ELR (cell line): Measurements from ENCODE around the gene FGD5.
A peak's percentile ranks its signal among the peaks of the same experiment; 100 is the strongest.

Experiments used
- DNase-seq: peaks from one replicate; pipeline ENCODE4 v3.0.0-alpha.2; 2015; ENCODE audit warnings: low read depth

FGD5 gene

DNA sequence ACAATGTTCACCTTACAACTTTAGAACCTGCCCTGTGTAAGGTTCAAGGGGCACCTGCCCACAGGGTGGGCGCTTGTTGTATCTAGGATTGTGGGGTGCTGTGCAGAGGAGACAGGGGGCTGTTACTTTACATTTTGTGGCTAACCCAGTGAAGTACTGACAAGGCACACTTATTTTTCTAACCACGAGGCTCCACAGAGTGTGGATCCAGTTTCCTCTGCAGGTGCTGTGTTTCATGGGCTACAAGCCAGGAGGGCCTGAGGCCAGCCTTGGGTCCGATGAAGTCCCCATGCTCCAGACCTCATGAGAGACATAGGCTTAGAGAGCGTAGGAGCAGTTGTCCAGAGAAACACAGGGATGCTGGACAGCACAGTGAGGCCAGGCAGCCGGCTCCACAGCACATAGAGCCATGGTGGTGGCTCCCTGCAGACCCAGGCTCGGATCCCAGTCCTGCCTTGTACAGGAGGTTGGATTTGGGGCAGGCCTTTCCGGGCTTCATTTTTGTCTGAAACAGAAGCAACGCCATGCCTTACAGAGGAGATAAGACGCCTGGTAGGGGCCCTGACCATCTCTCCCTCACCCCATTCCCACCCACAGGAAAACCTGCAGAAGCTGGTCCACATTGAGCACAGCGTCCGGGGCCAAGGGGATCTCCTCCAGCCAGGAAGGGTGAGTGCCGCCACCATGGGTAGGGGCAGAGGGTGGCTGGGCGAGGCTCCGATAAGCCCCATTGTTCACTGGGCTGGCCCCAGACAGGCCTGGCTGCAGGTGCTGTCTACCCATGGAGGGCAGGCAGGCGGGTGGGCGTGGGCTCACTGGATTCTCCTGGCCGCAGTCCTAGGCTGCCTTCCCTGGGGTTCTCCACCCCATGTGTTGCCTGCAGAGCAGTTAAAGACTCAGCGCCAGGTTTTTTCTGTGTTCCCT, 88.5 kb downstream of the FGD5 start:
- DNase-seq: no peak

GRCh38 chr3:14909250-14909649, 90.5 kb downstream of the FGD5 start:
- no peak for DNase-seq

- DNase-seq: no peak
Measured at GRCh38 chr3:14911651-14912050, 92.9 kb downstream of the FGD5 start.

GRCh38 chr3:14913071-14913925, 94.5 kb downstream of the FGD5 start:
- no peak for DNase-seq

GRCh38 chr3:14913926-14914778, 95.4 kb downstream of the FGD5 start:
- no peak for DNase-seq

DNA sequence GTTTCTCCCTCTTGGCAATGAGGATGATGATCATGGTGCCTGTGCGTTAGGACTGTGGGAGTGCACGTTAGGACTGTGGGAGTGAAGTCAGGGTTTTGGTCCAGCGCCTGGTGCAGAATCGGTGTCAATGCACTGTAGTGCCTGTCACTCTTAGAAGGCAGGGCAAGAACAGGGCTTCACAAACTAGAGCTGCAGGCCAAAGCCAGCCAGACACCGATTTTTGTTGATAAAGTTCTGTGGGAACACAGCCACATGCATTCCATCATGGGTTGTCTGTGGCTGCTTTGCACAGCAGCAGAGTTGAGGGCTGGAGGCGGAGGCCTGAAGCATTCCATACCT, 96.0 kb downstream of the FGD5 start:
- DNase-seq: no peak

GRCh38 chr3:14915636-14916222, 97.0 kb downstream of the FGD5 start:
- DNase-seq: no peak

GRCh38 chr3:14918356-14918860, 99.6 kb downstream of the FGD5 start:
- no peak for DNase-seq

DNA sequence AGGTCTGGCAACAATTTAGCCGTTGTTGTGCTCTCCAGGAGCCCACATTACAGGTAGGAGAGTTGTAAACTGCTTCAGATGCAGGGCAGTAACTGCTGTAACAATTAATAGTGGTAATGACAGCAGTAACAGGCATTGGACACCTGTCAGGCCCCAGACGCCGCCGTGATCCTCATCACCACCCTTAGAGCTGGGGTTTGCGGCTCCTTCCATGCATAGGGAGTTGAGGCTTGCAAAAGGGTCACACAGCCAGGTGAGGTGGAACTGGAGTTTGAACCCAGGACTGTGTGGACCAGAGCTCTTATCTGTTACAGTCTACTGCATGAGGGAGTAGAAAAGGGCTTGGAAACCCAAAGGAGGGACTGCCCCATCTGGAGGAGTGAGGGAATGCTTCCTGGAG, 101.8 kb downstream of the FGD5 start:
- no peak for DNase-seq

DNA sequence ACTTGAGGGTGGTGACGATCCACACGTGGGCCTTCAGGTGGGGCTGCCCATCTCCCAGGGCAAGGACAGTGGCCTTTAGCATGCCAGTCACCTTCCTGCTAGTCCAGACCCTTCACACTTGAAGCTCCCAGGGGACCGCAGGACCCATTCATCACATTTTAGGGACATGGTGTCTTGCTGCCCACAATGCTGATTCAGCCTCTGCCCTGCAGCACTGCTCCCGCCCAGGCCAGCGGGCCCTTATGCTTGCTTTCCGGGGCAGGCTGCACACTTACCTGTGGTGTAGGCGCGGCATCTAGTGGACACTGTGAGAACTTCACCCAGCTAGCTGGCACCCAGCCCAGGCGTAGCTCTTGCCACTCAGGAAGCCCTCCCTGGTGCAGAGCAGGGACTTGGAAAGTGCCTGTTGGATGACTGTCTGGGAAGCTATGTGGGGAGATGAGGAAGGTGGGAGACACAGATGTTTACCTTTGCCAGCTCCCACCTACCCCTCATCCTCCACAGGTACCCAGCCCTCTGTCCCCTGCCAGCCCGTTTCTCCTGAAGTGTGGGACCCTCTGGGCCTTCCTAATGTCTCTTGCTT, 102.4 kb downstream of the FGD5 start:
- DNase-seq: peak; percentile 87

GRCh38 chr3:14921811-14922705, 103.3 kb downstream of the FGD5 start:
- peak; percentile 31 for DNase-seq

DNA sequence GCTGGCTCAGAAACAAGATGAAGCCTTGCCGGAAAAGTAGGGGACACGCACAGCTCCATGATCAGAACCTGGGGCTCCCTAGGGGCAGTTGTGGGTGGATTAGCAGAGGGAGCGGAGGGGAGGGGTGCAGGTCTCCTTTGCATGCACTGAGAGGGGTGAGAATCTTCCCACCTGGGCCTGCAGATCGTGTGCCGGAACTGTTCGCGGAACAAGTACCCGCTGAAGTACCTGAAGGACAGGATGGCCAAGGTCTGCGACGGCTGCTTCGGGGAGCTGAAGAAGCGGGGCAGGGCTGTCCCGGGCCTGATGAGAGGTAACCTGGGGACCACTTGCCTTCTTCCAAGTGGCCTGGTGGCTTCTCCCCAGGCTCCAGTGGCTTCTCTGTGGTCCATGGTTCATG, 104.1 kb downstream of the FGD5 start:
- no peak for DNase-seq

GRCh38 chr3:14923476-14923875, 104.7 kb downstream of the FGD5 start:
- no peak for DNase-seq

DNA sequence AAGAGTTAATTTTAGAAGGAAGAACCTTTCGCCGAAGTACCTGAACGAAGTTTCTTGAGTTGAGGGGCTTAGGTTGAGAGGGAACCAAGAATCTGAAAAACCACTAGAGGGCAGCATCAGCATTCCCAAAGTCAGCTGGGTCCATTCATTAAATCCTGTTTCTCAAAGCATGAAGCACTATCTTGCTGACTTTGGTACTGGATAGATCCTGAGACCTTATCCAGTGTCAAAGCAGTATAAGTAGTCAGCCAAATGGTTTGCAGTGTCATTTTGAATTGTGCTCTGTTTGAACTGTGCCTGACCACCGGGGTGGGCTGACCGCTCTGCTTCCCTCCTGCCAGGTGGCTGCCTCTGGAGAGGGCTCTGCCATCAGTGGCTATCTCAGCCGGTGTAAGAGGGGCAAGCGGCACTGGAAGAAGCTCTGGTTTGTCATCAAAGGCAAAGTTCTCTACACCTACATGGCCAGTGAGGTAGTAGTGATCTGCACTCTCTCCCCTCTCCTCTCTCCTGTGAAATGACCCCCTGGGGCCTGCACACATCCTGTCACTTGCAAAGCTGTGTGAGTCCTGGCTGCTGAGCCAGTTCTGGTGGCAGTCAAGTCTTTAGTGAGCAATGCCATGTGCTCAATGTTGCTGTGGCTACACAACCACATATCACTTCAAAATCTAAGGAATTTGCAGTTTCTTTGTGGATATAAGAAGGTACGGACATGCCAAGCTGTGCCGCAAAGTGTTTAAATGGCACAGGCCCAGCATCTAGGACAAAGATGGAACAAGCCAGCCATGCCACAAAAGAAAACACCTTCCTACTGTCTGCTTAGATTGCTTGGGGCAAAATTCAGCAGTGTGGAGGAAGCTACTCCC, 107.2 kb downstream of the FGD5 start:
- DNase-seq: peak; percentile 69

- DNase-seq: no peak
Measured at GRCh38 chr3:14926592-14926991, 107.8 kb downstream of the FGD5 start.

- DNase-seq: no peak
Measured at GRCh38 chr3:14927308-14927707, 108.5 kb downstream of the FGD5 start.

DNA sequence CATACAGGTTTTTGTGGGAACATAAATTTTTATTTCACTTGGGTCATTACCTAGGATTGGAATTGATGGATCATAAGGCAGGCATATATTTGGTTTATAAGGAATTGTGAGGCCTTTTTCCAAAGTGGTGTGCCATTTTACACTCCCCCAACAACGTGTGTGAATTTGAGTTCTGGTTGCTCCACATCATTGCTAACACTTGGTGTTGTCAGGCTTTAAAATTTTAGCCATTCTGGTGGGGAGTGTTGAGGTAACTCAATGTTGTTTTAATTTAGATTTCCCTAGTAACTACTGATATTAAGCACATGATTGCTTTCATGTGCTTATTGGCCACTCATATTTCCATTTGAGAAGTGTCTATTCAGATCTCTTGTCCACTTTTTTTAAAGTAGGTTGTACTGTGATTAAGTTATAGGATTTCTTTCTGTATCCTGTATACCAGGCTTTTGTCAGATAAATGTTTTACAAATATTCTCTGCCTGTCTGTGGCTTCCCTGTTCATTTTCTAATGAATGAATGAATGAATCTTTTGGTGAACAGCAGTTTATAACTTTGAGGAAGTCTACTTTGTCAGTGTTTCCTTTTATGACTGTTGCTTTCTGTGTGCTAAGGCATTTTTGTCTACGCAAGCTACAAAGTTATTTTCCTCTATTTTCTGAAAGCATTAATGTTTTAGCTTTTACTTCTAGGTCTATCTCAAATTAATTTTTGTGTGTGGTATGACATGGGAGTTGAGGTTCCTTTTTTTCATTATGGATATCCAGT, 110.7 kb downstream of the FGD5 start:
- no peak for DNase-seq

DNA sequence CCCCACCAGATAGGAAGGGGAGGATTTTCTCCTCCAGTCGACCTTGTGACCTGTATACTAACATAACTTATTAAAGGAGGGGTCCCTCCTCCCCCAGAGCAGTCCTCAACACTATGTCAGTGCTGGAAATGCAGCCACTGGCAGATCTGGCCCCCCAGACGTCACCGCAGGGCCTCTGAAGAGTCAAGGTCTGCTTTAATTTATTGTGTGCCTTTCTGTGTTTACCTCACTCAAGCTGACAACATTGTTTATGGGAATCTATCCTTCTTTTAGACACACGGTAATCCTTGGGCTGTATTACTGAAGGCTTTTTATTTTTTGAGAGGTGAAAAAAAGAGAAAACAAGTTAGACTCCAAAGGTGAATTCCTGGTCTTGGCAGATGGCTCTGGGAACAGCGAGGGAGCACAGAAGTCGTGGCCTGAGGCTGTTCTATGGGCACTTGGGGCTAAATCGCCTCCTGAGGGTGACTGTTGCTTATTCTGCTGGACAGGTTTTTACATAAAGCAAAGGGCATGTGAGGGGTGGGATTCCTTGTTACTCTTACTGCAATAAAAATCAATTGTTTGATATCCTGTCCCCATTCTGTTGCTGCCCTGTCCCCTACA, 115.2 kb downstream of the FGD5 start:
- no peak for DNase-seq
